SK-N-SH treated with all-trans-retinoic acid at 6 μM for 48 hours (cell line): ENCODE results near the gene ERI2.

ENCODE experiments used
- ARNTL ChIP-seq: fragments of 450-650 bp; formaldehyde crosslinking; IDR thresholded peaks from 2 replicates; pipeline ENCODE4 v1.5.0; 2020; ENCODE audit warnings: low read depth, mild to moderate bottlenecking, moderate library complexity, borderline replicate concordance
- CSDC2 ChIP-seq: fragments of 250-450 bp; sonication (Bioruptor Pico); IDR thresholded peaks from 2 replicates; pipeline ENCODE4 v1.5.0; 2020; ENCODE audit warnings: mild to moderate bottlenecking, moderate library complexity
- CSRNP3 ChIP-seq: fragments of 250-450 bp; sonication (Bioruptor Pico); IDR thresholded peaks from 2 replicates; pipeline ENCODE4 v1.5.1; 2021; ENCODE audit warnings: mild to moderate bottlenecking, moderate library complexity
- POU6F1 ChIP-seq: fragments of 250-450 bp; sonication (Bioruptor Pico); IDR thresholded peaks from 2 replicates; pipeline ENCODE4 v1.8.0; 2021; ENCODE audit warnings: low read depth, mild to moderate bottlenecking, moderate library complexity, borderline replicate concordance
- RARB ChIP-seq: fragments of 250-450 bp; sonication (Bioruptor Pico); IDR thresholded peaks from 2 replicates; pipeline ENCODE4 v1.8.0; 2021; ENCODE audit warnings: mild to moderate bottlenecking, moderate library complexity
- TOX ChIP-seq: fragments of 250-450 bp; sonication (Bioruptor Pico); IDR thresholded peaks from 2 replicates; pipeline ENCODE4 v1.8.0; 2021; ENCODE audit warnings: mild to moderate bottlenecking, moderate library complexity, borderline replicate concordance
- ZFP30 ChIP-seq: fragments of 450-650 bp; formaldehyde crosslinking; IDR thresholded peaks from 2 replicates; pipeline ENCODE4 v1.5.0; 2022; ENCODE audit warnings: mild to moderate bottlenecking, moderate library complexity
- TF ChIP-seq, protein P1 (sequence below): fragments of 250-450 bp; sonication (Bioruptor Pico); IDR thresholded peaks from 2 replicates; pipeline ENCODE4 v1.5.0; 2020; ENCODE audit warnings: mild to moderate bottlenecking, moderate library complexity
- TF ChIP-seq, protein P2 (sequence below): fragments of 250-450 bp; sonication (Bioruptor Pico); IDR thresholded peaks from 2 replicates; pipeline ENCODE4 v1.5.1; 2020; ENCODE audit warnings: low read depth, mild to moderate bottlenecking, moderate library complexity

DNA sequence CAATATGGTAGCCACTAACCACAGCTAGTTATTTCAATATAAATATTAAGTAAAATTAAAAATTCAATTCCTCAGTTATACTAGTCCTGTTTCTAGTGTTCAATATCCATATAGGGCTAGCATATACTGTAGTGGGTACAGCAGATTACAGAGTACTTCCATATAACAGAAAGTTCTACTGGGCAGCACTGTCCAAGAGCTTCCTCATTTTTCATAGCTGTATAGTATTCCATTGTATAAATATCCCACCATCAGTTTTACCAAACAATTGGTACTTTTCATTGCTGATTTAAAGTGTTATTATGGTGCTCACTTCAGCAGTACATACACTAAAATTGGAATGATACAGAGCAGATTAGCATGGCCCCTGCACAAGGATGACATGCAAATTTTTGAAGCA, 22.1 kb downstream of the ERI2 start:
- TF ChIP-seq POU6F1 (CRISPR knock-in tag) (no peak), ARNTL (CRISPR knock-in tag) (no peak), CSDC2 (no peak), RARB (CRISPR knock-in tag) (no peak), ZFP30 (CRISPR knock-in tag) (no peak), TOX (CRISPR knock-in tag) (no peak), CSRNP3 (CRISPR knock-in tag) (no peak)
- TF ChIP-seq, protein P1, sequence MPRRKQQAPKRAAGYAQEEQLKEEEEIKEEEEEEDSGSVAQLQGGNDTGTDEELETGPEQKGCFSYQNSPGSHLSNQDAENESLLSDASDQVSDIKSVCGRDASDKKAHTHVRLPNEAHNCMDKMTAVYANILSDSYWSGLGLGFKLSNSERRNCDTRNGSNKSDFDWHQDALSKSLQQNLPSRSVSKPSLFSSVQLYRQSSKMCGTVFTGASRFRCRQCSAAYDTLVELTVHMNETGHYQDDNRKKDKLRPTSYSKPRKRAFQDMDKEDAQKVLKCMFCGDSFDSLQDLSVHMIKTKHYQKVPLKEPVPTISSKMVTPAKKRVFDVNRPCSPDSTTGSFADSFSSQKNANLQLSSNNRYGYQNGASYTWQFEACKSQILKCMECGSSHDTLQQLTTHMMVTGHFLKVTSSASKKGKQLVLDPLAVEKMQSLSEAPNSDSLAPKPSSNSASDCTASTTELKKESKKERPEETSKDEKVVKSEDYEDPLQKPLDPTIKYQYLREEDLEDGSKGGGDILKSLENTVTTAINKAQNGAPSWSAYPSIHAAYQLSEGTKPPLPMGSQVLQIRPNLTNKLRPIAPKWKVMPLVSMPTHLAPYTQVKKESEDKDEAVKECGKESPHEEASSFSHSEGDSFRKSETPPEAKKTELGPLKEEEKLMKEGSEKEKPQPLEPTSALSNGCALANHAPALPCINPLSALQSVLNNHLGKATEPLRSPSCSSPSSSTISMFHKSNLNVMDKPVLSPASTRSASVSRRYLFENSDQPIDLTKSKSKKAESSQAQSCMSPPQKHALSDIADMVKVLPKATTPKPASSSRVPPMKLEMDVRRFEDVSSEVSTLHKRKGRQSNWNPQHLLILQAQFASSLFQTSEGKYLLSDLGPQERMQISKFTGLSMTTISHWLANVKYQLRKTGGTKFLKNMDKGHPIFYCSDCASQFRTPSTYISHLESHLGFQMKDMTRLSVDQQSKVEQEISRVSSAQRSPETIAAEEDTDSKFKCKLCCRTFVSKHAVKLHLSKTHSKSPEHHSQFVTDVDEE (CRISPR knock-in tag) = no peak
- TF ChIP-seq, protein P2, sequence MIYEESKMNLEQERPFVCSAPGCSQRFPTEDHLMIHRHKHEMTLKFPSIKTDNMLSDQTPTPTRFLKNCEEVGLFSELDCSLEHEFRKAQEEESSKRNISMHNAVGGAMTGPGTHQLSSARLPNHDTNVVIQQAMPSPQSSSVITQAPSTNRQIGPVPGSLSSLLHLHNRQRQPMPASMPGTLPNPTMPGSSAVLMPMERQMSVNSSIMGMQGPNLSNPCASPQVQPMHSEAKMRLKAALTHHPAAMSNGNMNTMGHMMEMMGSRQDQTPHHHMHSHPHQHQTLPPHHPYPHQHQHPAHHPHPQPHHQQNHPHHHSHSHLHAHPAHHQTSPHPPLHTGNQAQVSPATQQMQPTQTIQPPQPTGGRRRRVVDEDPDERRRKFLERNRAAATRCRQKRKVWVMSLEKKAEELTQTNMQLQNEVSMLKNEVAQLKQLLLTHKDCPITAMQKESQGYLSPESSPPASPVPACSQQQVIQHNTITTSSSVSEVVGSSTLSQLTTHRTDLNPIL (CRISPR knock-in tag) = no peak
